Ammon's horn (tissue), 1 donor: Measurements from ENCODE around the gene GRM4.

ENCODE experiments used
- DNase-seq: peaks from one replicate; pipeline ENCODE4 v3.0.0-alpha.2; 2016; ENCODE audit warnings: low spot score

The GRM4 gene

DNA sequence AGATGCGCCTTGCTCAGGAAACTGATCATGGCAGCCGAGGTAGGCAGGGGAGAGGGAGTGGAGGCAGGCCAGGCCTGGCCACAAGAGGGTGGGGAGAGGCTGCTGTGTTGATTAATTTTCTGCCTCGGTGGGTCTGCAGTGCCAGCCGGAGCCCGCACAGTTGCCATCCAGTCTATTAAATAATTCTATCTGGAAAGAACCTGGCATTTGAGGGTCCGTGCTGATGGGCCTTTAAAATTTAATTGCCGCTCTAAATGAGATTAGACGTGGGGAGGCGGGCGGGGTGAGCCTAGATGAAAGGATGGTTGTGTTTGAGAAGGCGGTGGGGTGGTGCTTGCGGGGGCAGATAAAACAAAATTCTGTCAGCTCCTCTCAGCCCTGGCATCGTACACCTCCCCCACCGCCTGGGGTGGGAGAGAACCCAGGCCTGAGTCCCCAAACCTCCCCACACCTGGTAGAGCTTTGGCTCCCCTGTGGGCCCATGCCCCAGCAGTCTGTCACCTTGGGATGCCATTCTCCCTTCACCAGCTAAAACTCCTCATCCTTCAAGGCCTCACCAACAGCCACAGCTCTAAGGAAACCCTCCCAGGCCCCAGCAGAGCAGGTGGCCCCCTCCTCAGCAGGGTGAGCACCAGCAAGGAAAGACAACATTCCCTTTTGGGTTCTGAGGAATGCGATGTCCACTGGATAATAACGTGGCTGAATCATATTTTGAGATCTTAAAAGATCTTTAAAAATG lies 167.3 kb downstream of the GRM4 start:
- no peak for DNase-seq

GRCh38 chr6:33977606-33978411 lies 168.1 kb downstream of the GRM4 start:
- no peak for DNase-seq

DNA sequence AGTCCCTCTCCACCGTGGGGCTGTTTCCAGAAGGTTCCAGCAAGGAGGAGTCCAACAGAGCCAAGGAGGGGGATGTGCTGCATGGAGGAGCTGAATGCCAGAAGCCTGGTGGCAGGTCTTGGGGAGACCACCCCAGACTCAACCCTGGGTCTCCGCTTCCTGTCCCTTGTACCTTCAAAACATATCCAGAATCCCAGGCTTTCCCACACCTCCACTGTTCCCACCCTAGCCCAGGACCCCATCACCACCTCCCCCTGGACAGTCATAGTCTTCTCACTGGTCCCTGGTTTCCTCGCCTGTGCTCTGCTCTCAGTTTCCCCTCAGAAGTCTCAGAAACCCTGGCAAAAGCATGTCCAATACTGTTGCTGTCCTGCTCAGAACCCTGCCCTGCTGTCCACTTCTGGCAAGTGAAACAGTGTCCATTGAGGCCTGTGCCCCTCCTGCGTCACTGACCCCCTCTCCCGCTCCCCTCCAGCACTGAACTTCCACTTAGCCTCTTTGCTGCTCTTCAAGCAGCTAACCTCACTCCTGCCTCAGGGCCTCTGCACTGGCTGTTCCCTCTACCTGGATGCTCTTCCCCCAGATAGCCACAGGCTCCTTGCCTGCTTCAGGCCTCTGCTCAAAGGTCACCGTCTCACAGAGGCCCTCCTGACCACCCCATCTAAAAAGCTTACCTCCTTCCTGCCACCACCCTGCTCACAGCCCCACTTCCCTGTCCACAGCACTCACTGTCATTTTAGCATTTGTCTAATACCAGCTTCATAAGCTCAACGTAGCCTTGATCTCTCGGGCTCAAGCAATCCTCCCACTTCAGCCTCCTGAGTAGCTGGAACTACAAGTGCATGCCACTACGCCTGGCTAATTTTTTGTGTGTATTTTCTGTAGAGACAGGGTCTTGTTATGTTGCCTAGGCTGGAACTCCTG lies 169.2 kb downstream of the GRM4 start:
- DNase-seq: no peak

DNA sequence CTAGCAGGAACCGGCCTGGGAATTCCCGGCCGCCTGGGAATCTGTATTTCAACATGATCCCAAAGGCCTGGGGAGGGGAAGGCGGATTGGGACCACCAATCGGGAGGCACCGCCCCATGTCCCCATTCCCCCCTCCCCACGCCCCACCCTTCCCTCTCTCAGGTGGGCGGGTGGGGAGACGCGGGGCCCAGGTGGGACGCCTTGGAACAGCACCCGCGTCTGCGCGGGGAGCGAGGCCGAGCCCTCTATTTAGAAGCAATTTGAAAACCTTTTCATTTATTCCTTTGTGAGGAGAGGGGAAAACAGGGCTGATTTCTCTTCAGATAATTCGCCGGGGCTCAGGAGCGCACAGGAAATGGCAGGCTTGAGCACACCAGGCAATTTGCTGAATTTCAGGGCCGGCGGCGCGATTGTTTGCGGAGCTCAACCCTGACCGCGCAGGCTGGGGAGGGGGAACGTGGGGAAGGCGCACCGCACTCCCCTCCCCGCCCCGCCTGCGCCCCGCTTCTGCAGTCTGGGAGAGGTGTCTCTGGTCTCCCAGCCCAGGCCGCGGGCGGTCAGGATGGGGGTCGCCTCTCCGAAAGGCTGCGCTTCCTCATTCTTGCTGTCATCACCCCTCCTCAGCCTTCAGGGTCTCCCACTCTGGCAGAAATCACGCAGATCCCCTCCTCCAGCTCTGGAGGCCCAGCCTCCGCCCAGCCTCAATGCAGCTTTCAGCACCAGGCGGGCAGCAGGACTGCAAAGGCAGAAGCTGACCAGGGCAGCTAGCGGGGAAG lies 170.0 kb downstream of the GRM4 start:
- DNase-seq: no peak

- no peak for DNase-seq
Observed at GRCh38 chr6:33974471-33974870, 171.4 kb downstream of the GRM4 start.

- DNase-seq: no peak
Observed at GRCh38 chr6:33974030-33974429, 171.9 kb downstream of the GRM4 start.

- no peak for DNase-seq
Observed at GRCh38 chr6:33971580-33971979, 174.3 kb downstream of the GRM4 start.
